ENCODE results near the gene LHX2.

Gene LHX2

GRCh38 chr9:124033967-124034366 lies 22.4 kb downstream of the LHX2 start:
- no peak for DNase-seq (ENCODE audit: low read depth)
- H3K4me3 ChIP-seq (ENCODE audit: low read depth, low read length): no peak overlapping the region
- TF ChIP-seq CTCF (IDR thresholded peaks at IDR 0.05; ENCODE audit: low read depth, low read length, missing control alignments): no peak

GRCh38 chr9:124035001-124035650 lies 23.6 kb downstream of the LHX2 start:
- no peak overlapping the region for H3K4me3 ChIP-seq (ENCODE audit: low read depth, low read length)
- TF ChIP-seq CTCF (IDR thresholded peaks at IDR 0.05; ENCODE audit: low read depth, low read length, missing control alignments): no peak
- no peak for DNase-seq (ENCODE audit: low read depth)

GRCh38 chr9:124036578-124036977 lies 25.0 kb downstream of the LHX2 start:
- no peak overlapping the region for H3K4me3 ChIP-seq (ENCODE audit: low read depth, low read length)
- no peak for DNase-seq (ENCODE audit: low read depth)
- no peak for TF ChIP-seq CTCF (IDR thresholded peaks at IDR 0.05; ENCODE audit: low read depth, low read length, missing control alignments)

GRCh38 chr9:124037790-124038189 lies 26.2 kb downstream of the LHX2 start:
- no peak for DNase-seq (ENCODE audit: low read depth)
- no peak overlapping the region for H3K4me3 ChIP-seq (ENCODE audit: low read depth, low read length)
- no peak for TF ChIP-seq CTCF (IDR thresholded peaks at IDR 0.05; ENCODE audit: low read depth, low read length, missing control alignments)

GRCh38 chr9:124038239-124038638 lies 26.7 kb downstream of the LHX2 start:
- DNase-seq (ENCODE audit: low read depth): no peak
- no peak for TF ChIP-seq CTCF (IDR thresholded peaks at IDR 0.05; ENCODE audit: low read depth, low read length, missing control alignments)
- H3K4me3 ChIP-seq (ENCODE audit: low read depth, low read length): no peak overlapping the region

- H3K4me3 ChIP-seq (ENCODE audit: low read depth, low read length): no peak overlapping the region
- TF ChIP-seq CTCF (IDR thresholded peaks at IDR 0.05; ENCODE audit: low read depth, low read length, missing control alignments): no peak
- DNase-seq (ENCODE audit: low read depth): no peak
Observed at GRCh38 chr9:124038790-124039633, 27.4 kb downstream of the LHX2 start.
